ENCODE measurements around the gene DIAPH2.

DIAPH2 gene

GRCh38 chrX:97057349-97057909 lies 372.8 kb downstream of the DIAPH2 start:
- Histone ChIP-seq H3K4me3 (ENCODE audit: low read depth in 1 of 2, low read length in 2 of 2) (no peak overlapping the region), H3K9ac (ENCODE audit: low read length) (no peak overlapping the region), H3K36me3 (ENCODE audit: insufficient read depth, low read length) (no peaks in the 10 kb centered on the region), H3K4me1 (ENCODE audit: insufficient read depth, low read length) (no peaks in the 10 kb centered on the region), H3K9me3 (ENCODE audit: low read length) (no peaks in the 10 kb centered on the region), H3K27ac (ENCODE audit: low read depth, low read length) (no peak overlapping the region), H3K27me3 (ENCODE audit: control insufficient read depth in 1 of 2, insufficient read depth in 2 of 2, low read length in 2 of 2) (no peaks in the 10 kb centered on the region)

DNA sequence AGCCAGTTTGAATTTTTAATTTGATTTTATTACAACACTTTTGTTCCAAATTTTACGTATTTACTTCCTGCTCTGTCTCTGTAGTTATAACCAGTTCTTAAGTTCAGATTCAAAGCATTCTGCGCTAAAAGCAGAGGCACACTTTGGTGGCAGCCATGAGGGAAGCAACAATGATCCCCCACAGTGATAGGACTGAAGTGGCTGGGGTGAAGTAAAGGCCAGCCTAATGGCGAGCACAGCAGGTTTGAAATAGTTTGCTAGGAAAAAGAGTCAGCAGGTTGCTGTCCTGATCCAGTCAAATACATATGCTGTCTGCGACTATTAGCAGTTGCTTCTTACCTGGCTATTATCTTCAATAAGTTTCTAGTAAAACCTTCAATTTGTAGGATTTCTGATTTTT lies 375.4 kb downstream of the DIAPH2 start:
- H3K4me1 ChIP-seq (ENCODE audit: insufficient read depth, low read length) = no peaks in the 10 kb centered on the region
- H3K27me3 ChIP-seq (ENCODE audit: control insufficient read depth in 1 of 2, insufficient read depth in 2 of 2, low read length in 2 of 2) = no peaks in the 10 kb centered on the region
- no peak overlapping the region for H3K4me3 ChIP-seq (ENCODE audit: low read depth in 1 of 2, low read length in 2 of 2)
- H3K9ac ChIP-seq (ENCODE audit: low read length) = no peak overlapping the region
- H3K27ac ChIP-seq (ENCODE audit: low read depth, low read length) = no peak overlapping the region
- H3K36me3 ChIP-seq (ENCODE audit: insufficient read depth, low read length) = no peaks in the 10 kb centered on the region
- no peaks in the 10 kb centered on the region for H3K9me3 ChIP-seq (ENCODE audit: low read length)

GRCh38 chrX:97065066-97065465 lies 380.4 kb downstream of the DIAPH2 start:
- no peak overlapping the region for H3K27ac ChIP-seq (ENCODE audit: low read depth, low read length)
- no peak overlapping the region for H3K4me3 ChIP-seq (ENCODE audit: low read depth in 1 of 2, low read length in 2 of 2)
- no peaks in the 10 kb centered on the region for H3K36me3 ChIP-seq (ENCODE audit: insufficient read depth, low read length)
- H3K4me1 ChIP-seq (ENCODE audit: insufficient read depth, low read length) = no peaks in the 10 kb centered on the region
- H3K9ac ChIP-seq (ENCODE audit: low read length) = no peak overlapping the region
- H3K27me3 ChIP-seq (ENCODE audit: control insufficient read depth in 1 of 2, insufficient read depth in 2 of 2, low read length in 2 of 2) = no peaks in the 10 kb centered on the region
- H3K9me3 ChIP-seq (ENCODE audit: low read length) = no peaks in the 10 kb centered on the region

- H3K9me3 ChIP-seq (ENCODE audit: low read length) = no peaks in the 10 kb centered on the region
- no peak overlapping the region for H3K9ac ChIP-seq (ENCODE audit: low read length)
- no peak overlapping the region for H3K27ac ChIP-seq (ENCODE audit: low read depth, low read length)
- no peak overlapping the region for H3K4me3 ChIP-seq (ENCODE audit: low read depth in 1 of 2, low read length in 2 of 2)
- no peaks in the 10 kb centered on the region for H3K36me3 ChIP-seq (ENCODE audit: insufficient read depth, low read length)
- H3K27me3 ChIP-seq (ENCODE audit: control insufficient read depth in 1 of 2, insufficient read depth in 2 of 2, low read length in 2 of 2) = no peaks in the 10 kb centered on the region
- no peaks in the 10 kb centered on the region for H3K4me1 ChIP-seq (ENCODE audit: insufficient read depth, low read length)
Measured at GRCh38 chrX:97065973-97066372, 381.3 kb downstream of the DIAPH2 start.

- H3K9me3 ChIP-seq (ENCODE audit: low read length) = no peaks in the 10 kb centered on the region
- H3K9ac ChIP-seq (ENCODE audit: low read length) = no peak overlapping the region
- no peaks in the 10 kb centered on the region for H3K36me3 ChIP-seq (ENCODE audit: insufficient read depth, low read length)
- no peaks in the 10 kb centered on the region for H3K4me1 ChIP-seq (ENCODE audit: insufficient read depth, low read length)
- no peak overlapping the region for H3K27ac ChIP-seq (ENCODE audit: low read depth, low read length)
- H3K27me3 ChIP-seq (ENCODE audit: control insufficient read depth in 1 of 2, insufficient read depth in 2 of 2, low read length in 2 of 2) = no peaks in the 10 kb centered on the region
- H3K4me3 ChIP-seq (ENCODE audit: low read depth in 1 of 2, low read length in 2 of 2) = no peak overlapping the region
Measured at GRCh38 chrX:97066381-97066780, 381.7 kb downstream of the DIAPH2 start.

GRCh38 chrX:97070346-97070745 lies 385.7 kb downstream of the DIAPH2 start:
- no peak overlapping the region for H3K4me3 ChIP-seq (ENCODE audit: low read depth in 1 of 2, low read length in 2 of 2)
- no peaks in the 10 kb centered on the region for H3K36me3 ChIP-seq (ENCODE audit: insufficient read depth, low read length)
- no peak overlapping the region for H3K27ac ChIP-seq (ENCODE audit: low read depth, low read length)
- no peaks in the 10 kb centered on the region for H3K4me1 ChIP-seq (ENCODE audit: insufficient read depth, low read length)
- no peaks in the 10 kb centered on the region for H3K27me3 ChIP-seq (ENCODE audit: control insufficient read depth in 1 of 2, insufficient read depth in 2 of 2, low read length in 2 of 2)
- H3K9ac ChIP-seq (ENCODE audit: low read length) = no peak overlapping the region
- no peaks in the 10 kb centered on the region for H3K9me3 ChIP-seq (ENCODE audit: low read length)

DNA sequence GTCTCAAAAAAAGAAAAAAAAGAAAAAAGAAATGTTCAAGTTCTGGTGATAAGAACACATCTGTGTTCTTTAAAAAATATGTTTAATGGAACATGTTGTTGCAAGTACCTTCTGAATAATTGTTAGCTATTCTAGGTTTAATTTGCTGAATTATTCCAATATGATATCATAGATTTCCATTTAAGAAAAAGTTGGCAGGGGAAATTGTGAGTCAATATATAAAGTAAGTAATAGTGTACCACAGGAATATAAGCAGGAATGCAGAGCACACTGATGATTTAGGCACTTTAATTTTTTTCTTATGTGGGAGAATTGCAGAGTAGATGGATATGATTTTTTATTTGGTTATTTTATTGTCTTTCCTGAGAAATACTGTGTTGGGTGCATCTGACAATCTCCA lies 389.8 kb downstream of the DIAPH2 start:
- H3K9ac ChIP-seq (ENCODE audit: low read length) = no peak overlapping the region
- H3K4me3 ChIP-seq (ENCODE audit: low read depth in 1 of 2, low read length in 2 of 2) = no peak overlapping the region
- no peaks in the 10 kb centered on the region for H3K4me1 ChIP-seq (ENCODE audit: insufficient read depth, low read length)
- no peaks in the 10 kb centered on the region for H3K36me3 ChIP-seq (ENCODE audit: insufficient read depth, low read length)
- H3K27me3 ChIP-seq (ENCODE audit: control insufficient read depth in 1 of 2, insufficient read depth in 2 of 2, low read length in 2 of 2) = no peaks in the 10 kb centered on the region
- no peak overlapping the region for H3K27ac ChIP-seq (ENCODE audit: low read depth, low read length)
- H3K9me3 ChIP-seq (ENCODE audit: low read length) = no peaks in the 10 kb centered on the region

- H3K27me3 ChIP-seq (ENCODE audit: control insufficient read depth in 1 of 2, insufficient read depth in 2 of 2, low read length in 2 of 2) = no peaks in the 10 kb centered on the region
- no peaks in the 10 kb centered on the region for H3K36me3 ChIP-seq (ENCODE audit: insufficient read depth, low read length)
- H3K9me3 ChIP-seq (ENCODE audit: low read length) = no peaks in the 10 kb centered on the region
- H3K4me3 ChIP-seq (ENCODE audit: low read depth in 1 of 2, low read length in 2 of 2) = no peak overlapping the region
- no peaks in the 10 kb centered on the region for H3K4me1 ChIP-seq (ENCODE audit: insufficient read depth, low read length)
- no peak overlapping the region for H3K27ac ChIP-seq (ENCODE audit: low read depth, low read length)
- no peak overlapping the region for H3K9ac ChIP-seq (ENCODE audit: low read length)
Measured at GRCh38 chrX:97089116-97089515, 404.5 kb downstream of the DIAPH2 start.

DNA sequence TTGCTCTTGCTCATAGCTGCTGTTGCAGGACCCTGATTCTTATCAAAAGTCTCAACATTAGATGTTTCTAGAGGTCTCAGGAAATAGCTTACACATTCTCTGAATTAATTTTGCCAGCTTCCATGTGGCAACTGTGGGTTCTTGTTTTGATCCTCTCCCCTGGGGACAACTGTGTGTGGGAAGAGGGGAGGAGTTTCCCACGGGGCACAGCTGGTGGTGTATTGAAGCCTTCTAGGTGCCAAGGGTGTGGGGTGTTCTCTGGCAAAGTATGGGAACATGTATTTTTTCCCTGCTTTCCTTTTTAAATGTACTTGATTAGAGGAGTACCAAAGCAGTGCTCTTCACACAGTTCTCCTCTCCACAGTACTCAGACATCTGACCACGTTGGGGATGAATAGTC lies 411.7 kb downstream of the DIAPH2 start:
- no peaks in the 10 kb centered on the region for H3K4me1 ChIP-seq (ENCODE audit: insufficient read depth, low read length)
- no peaks in the 10 kb centered on the region for H3K36me3 ChIP-seq (ENCODE audit: insufficient read depth, low read length)
- H3K27me3 ChIP-seq (ENCODE audit: control insufficient read depth in 1 of 2, insufficient read depth in 2 of 2, low read length in 2 of 2) = no peaks in the 10 kb centered on the region
- no peak overlapping the region for H3K27ac ChIP-seq (ENCODE audit: low read depth, low read length)
- H3K4me3 ChIP-seq (ENCODE audit: low read depth in 1 of 2, low read length in 2 of 2) = no peak overlapping the region
- no peak overlapping the region for H3K9ac ChIP-seq (ENCODE audit: low read length)
- H3K9me3 ChIP-seq (ENCODE audit: low read length) = no peaks in the 10 kb centered on the region

GRCh38 chrX:97102938-97103337 lies 418.3 kb downstream of the DIAPH2 start:
- Histone ChIP-seq H3K9me3 (ENCODE audit: low read length) (no peaks in the 10 kb centered on the region), H3K4me3 (ENCODE audit: low read depth in 1 of 2, low read length in 2 of 2) (no peak overlapping the region), H3K27ac (ENCODE audit: low read depth, low read length) (no peak overlapping the region), H3K27me3 (ENCODE audit: control insufficient read depth in 1 of 2, insufficient read depth in 2 of 2, low read length in 2 of 2) (no peaks in the 10 kb centered on the region), H3K36me3 (ENCODE audit: insufficient read depth, low read length) (no peaks in the 10 kb centered on the region), H3K9ac (ENCODE audit: low read length) (no peak overlapping the region), H3K4me1 (ENCODE audit: insufficient read depth, low read length) (no peaks in the 10 kb centered on the region)

DNA sequence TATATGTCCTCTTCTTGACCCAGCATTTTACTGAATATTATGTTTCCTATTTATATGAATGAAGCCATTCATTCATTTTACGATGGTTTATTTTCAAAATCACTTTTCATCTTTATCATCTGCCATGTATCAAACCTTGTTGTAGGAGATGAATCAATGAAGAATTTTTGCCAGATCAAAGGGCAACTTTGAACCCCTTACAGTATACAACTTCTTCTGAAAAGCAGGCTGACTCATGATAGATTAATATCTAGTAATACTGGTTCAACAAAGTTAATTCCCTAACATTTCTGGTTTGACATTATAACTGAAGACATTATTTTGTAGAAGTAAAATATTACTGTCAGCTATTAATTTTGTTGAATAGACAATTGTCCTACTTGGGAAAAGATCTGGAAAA lies 425.1 kb downstream of the DIAPH2 start:
- no peak overlapping the region for H3K4me3 ChIP-seq (ENCODE audit: low read depth in 1 of 2, low read length in 2 of 2)
- H3K27me3 ChIP-seq (ENCODE audit: control insufficient read depth in 1 of 2, insufficient read depth in 2 of 2, low read length in 2 of 2) = no peaks in the 10 kb centered on the region
- no peaks in the 10 kb centered on the region for H3K4me1 ChIP-seq (ENCODE audit: insufficient read depth, low read length)
- H3K9ac ChIP-seq (ENCODE audit: low read length) = no peak overlapping the region
- no peaks in the 10 kb centered on the region for H3K9me3 ChIP-seq (ENCODE audit: low read length)
- no peak overlapping the region for H3K27ac ChIP-seq (ENCODE audit: low read depth, low read length)
- no peaks in the 10 kb centered on the region for H3K36me3 ChIP-seq (ENCODE audit: insufficient read depth, low read length)

DNA sequence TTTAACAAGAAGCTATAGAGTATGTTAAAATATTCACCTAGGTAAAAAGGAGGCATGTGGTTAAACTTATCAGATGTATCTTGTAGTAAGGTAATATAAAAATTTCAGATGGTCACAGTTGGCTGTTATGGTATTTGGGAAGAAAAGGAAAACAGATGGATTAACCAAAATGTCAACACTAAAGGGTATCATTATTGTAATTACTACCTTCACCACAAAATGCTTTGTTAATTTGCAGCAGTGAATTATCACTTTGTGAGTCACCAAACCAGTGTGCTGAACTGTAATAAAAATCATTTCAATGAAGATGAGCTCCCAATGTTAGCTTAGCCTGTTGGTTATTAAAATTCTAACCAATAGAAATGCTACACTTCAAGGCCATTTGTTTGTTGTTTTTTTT lies 432.9 kb downstream of the DIAPH2 start:
- Histone ChIP-seq H3K36me3 (ENCODE audit: insufficient read depth, low read length) (no peaks in the 10 kb centered on the region), H3K27ac (ENCODE audit: low read depth, low read length) (no peak overlapping the region), H3K9ac (ENCODE audit: low read length) (no peak overlapping the region), H3K9me3 (ENCODE audit: low read length) (no peaks in the 10 kb centered on the region), H3K4me3 (ENCODE audit: low read depth in 1 of 2, low read length in 2 of 2) (no peak overlapping the region), H3K27me3 (ENCODE audit: control insufficient read depth in 1 of 2, insufficient read depth in 2 of 2, low read length in 2 of 2) (no peaks in the 10 kb centered on the region), H3K4me1 (ENCODE audit: insufficient read depth, low read length) (no peaks in the 10 kb centered on the region)
